ENCODE data around the gene PLXNA4.

DNA sequence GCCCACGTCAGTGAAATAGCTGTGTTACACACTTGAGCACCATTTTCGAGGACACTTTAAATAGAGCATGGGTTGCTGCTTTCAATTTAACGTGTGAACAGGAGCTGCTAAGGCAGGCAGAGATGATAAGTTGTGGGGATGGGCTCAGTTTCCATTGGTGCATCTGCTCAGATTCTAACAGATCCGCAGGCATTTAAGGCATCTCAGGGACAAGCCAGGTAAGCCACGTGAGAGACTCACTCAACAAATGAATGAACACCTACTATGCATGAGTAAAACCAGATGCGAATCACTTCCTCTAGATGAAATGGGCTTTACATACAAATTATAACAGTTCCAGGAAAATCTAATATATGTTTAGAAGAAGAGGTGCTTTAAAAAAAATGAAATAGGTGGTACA is 34.6 kb downstream of the PLXNA4 start:
- TF ChIP-seq, protein P1, sequence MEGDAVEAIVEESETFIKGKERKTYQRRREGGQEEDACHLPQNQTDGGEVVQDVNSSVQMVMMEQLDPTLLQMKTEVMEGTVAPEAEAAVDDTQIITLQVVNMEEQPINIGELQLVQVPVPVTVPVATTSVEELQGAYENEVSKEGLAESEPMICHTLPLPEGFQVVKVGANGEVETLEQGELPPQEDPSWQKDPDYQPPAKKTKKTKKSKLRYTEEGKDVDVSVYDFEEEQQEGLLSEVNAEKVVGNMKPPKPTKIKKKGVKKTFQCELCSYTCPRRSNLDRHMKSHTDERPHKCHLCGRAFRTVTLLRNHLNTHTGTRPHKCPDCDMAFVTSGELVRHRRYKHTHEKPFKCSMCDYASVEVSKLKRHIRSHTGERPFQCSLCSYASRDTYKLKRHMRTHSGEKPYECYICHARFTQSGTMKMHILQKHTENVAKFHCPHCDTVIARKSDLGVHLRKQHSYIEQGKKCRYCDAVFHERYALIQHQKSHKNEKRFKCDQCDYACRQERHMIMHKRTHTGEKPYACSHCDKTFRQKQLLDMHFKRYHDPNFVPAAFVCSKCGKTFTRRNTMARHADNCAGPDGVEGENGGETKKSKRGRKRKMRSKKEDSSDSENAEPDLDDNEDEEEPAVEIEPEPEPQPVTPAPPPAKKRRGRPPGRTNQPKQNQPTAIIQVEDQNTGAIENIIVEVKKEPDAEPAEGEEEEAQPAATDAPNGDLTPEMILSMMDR (IDR thresholded peaks at IDR 0.05): no peak
- TF ChIP-seq POLR2A (IDR thresholded peaks at IDR 0.05): no peak

Measured in vagina (tissue), 2 donors.